Measurements from ENCODE around the gene PRADC1. TPM values are rescaled to one million over a fixed set of nuclear protein-coding genes. Genes with fewer than 3 reads are reported as not detected.

PRADC1 gene
- total RNA-seq, 1 donor from 2014 or later = 11.4 TPM

- Mint-ChIP-seq H3K4me3 (ENCODE audit: low read depth) (no peak overlapping the region), H3K9me3 (no peaks in the 10 kb centered on the region), H3K4me1 (ENCODE audit: low read depth) (no peaks in the 10 kb centered on the region), H3K36me3 (ENCODE audit: low read depth) (peaks cover 39% of the 10 kb centered on the region), H3K27me3 (ENCODE audit: low read depth) (no peaks in the 10 kb centered on the region), H3K27ac (no peak overlapping the region)
- intact Hi-C loops (cut with micrococcal nuclease) = no loop called here
- no peak for DNase-seq (ENCODE audit: low spot score)
These were observed 23.0 kb upstream of the PRADC1 start for GRCh38 chr2:73255907-73256617.

- H3K36me3 Mint-ChIP-seq (ENCODE audit: low read depth) = peaks cover 49% of the 10 kb centered on the region
- no peak for DNase-seq (ENCODE audit: low spot score)
- H3K4me3 Mint-ChIP-seq (ENCODE audit: low read depth) = no peak overlapping the region
- H3K9me3 Mint-ChIP-seq = no peaks in the 10 kb centered on the region
- no peaks in the 10 kb centered on the region for H3K27me3 Mint-ChIP-seq (ENCODE audit: low read depth)
- intact Hi-C loops (cut with micrococcal nuclease) = no loop called here
- no peaks in the 10 kb centered on the region for H3K4me1 Mint-ChIP-seq (ENCODE audit: low read depth)
- no peak overlapping the region for H3K27ac Mint-ChIP-seq
These were observed 22.1 kb upstream of the PRADC1 start for GRCh38 chr2:73255007-73255644.

- intact Hi-C loops (cut with micrococcal nuclease) = no loop called here
- H3K27ac Mint-ChIP-seq = no peak overlapping the region
These were observed 21.4 kb upstream of the PRADC1 start for GRCh38 chr2:73254343-73255006.

GRCh38 chr2:73253901-73254300 is 20.9 kb upstream of the PRADC1 start:
- H3K4me3 Mint-ChIP-seq (ENCODE audit: low read depth) = no peak overlapping the region
- no peaks in the 10 kb centered on the region for H3K9me3 Mint-ChIP-seq
- no peak overlapping the region for H3K27ac Mint-ChIP-seq
- H3K27me3 Mint-ChIP-seq (ENCODE audit: low read depth) = no peaks in the 10 kb centered on the region
- DNase-seq (ENCODE audit: low spot score) = no peak
- peaks cover 54% of the 10 kb centered on the region for H3K36me3 Mint-ChIP-seq (ENCODE audit: low read depth)
- no peaks in the 10 kb centered on the region for H3K4me1 Mint-ChIP-seq (ENCODE audit: low read depth)
- intact Hi-C loops (cut with micrococcal nuclease) = no loop called here

More at GRCh38 chr2:73254343-73255006, 21.4 kb upstream of the PRADC1 start:
- no peak for DNase-seq (ENCODE audit: low spot score)
- Mint-ChIP-seq H3K4me1 (ENCODE audit: low read depth) (no peaks in the 10 kb centered on the region), H3K4me3 (ENCODE audit: low read depth) (no peak overlapping the region), H3K27me3 (ENCODE audit: low read depth) (no peaks in the 10 kb centered on the region), H3K36me3 (ENCODE audit: low read depth) (peaks cover 52% of the 10 kb centered on the region), H3K9me3 (no peaks in the 10 kb centered on the region)

- Mint-ChIP-seq H3K27me3 (ENCODE audit: low read depth) (no peaks in the 10 kb centered on the region), H3K4me3 (ENCODE audit: low read depth) (no peak overlapping the region), H3K27ac (no peak overlapping the region), H3K9me3 (no peaks in the 10 kb centered on the region), H3K4me1 (ENCODE audit: low read depth) (no peaks in the 10 kb centered on the region), H3K36me3 (ENCODE audit: low read depth) (peaks cover 59% of the 10 kb centered on the region)
- intact Hi-C loops (cut with micrococcal nuclease) = no loop called here
- DNase-seq (ENCODE audit: low spot score) = no peak
These were observed 20.4 kb upstream of the PRADC1 start for GRCh38 chr2:73253400-73253799.

- DNase-seq (ENCODE audit: low spot score) = no peak
- intact Hi-C loops (cut with micrococcal nuclease) = no loop called here
- H3K27me3 Mint-ChIP-seq (ENCODE audit: low read depth) = no peaks in the 10 kb centered on the region
- no peak overlapping the region for H3K27ac Mint-ChIP-seq
- no peak overlapping the region for H3K4me3 Mint-ChIP-seq (ENCODE audit: low read depth)
- H3K36me3 Mint-ChIP-seq (ENCODE audit: low read depth) = peaks cover 67% of the 10 kb centered on the region
- H3K9me3 Mint-ChIP-seq = no peaks in the 10 kb centered on the region
- H3K4me1 Mint-ChIP-seq (ENCODE audit: low read depth) = no peaks in the 10 kb centered on the region
These were observed 19.4 kb upstream of the PRADC1 start for GRCh38 chr2:73252238-73253027.

- H3K9me3 Mint-ChIP-seq = no peaks in the 10 kb centered on the region
- H3K36me3 Mint-ChIP-seq (ENCODE audit: low read depth) = peaks cover 80% of the 10 kb centered on the region
- DNase-seq (ENCODE audit: low spot score) = no peak
- no peaks in the 10 kb centered on the region for H3K27me3 Mint-ChIP-seq (ENCODE audit: low read depth)
- no peak overlapping the region for H3K4me3 Mint-ChIP-seq (ENCODE audit: low read depth)
- no peak overlapping the region for H3K27ac Mint-ChIP-seq
- H3K4me1 Mint-ChIP-seq (ENCODE audit: low read depth) = peaks cover 7% of the 10 kb centered on the region
- intact Hi-C loops (cut with micrococcal nuclease) = no loop called here
These were observed 18.1 kb upstream of the PRADC1 start for GRCh38 chr2:73250872-73251846.

- peaks cover 88% of the 10 kb centered on the region for H3K36me3 Mint-ChIP-seq (ENCODE audit: low read depth)
- no peak overlapping the region for H3K27ac Mint-ChIP-seq
- no peaks in the 10 kb centered on the region for H3K9me3 Mint-ChIP-seq
- H3K4me1 Mint-ChIP-seq (ENCODE audit: low read depth) = peaks cover 9% of the 10 kb centered on the region
- no peak overlapping the region for H3K4me3 Mint-ChIP-seq (ENCODE audit: low read depth)
- no peaks in the 10 kb centered on the region for H3K27me3 Mint-ChIP-seq (ENCODE audit: low read depth)
- DNase-seq (ENCODE audit: low spot score) = no peak
- intact Hi-C loops (cut with micrococcal nuclease) = no loop called here
These were observed 16.6 kb upstream of the PRADC1 start for GRCh38 chr2:73249636-73250035.

- intact Hi-C loops (cut with micrococcal nuclease) = no loop called here
- Mint-ChIP-seq H3K9me3 (no peaks in the 10 kb centered on the region), H3K27me3 (ENCODE audit: low read depth) (no peaks in the 10 kb centered on the region), H3K27ac (no peak overlapping the region), H3K4me3 (ENCODE audit: low read depth) (no peak overlapping the region), H3K4me1 (ENCODE audit: low read depth) (peaks cover 17% of the 10 kb centered on the region), H3K36me3 (ENCODE audit: low read depth) (peaks cover 83% of the 10 kb centered on the region)
- DNase-seq (ENCODE audit: low spot score) = no peak
These were observed 13.8 kb upstream of the PRADC1 start for GRCh38 chr2:73246850-73247249.

GRCh38 chr2:73244580-73244979 is 11.5 kb upstream of the PRADC1 start:
- no peaks in the 10 kb centered on the region for H3K27me3 Mint-ChIP-seq (ENCODE audit: low read depth)
- DNase-seq (ENCODE audit: low spot score) = no peak
- no peak overlapping the region for H3K4me3 Mint-ChIP-seq (ENCODE audit: low read depth)
- no peaks in the 10 kb centered on the region for H3K9me3 Mint-ChIP-seq
- peaks cover 17% of the 10 kb centered on the region for H3K4me1 Mint-ChIP-seq (ENCODE audit: low read depth)
- peaks cover 77% of the 10 kb centered on the region for H3K36me3 Mint-ChIP-seq (ENCODE audit: low read depth)
- H3K27ac Mint-ChIP-seq = no peak overlapping the region
- intact Hi-C loops (cut with micrococcal nuclease) = no loop called here

GRCh38 chr2:73243884-73244570 is 11.0 kb upstream of the PRADC1 start:
- Mint-ChIP-seq H3K4me3 (ENCODE audit: low read depth) (no peak overlapping the region), H3K9me3 (no peaks in the 10 kb centered on the region), H3K4me1 (ENCODE audit: low read depth) (peaks cover 17% of the 10 kb centered on the region), H3K36me3 (ENCODE audit: low read depth) (peaks cover 76% of the 10 kb centered on the region), H3K27ac (no peak overlapping the region), H3K27me3 (ENCODE audit: low read depth) (no peaks in the 10 kb centered on the region)
- DNase-seq (ENCODE audit: low spot score) = no peak
- intact Hi-C loops (cut with micrococcal nuclease) = no loop called here

Measured in activated T-helper 2 cell treated with anti-CD3 and anti-CD28 coated beads, Interferon-gamma antibody, Interleukin-2, Interleukin-4, amounts not matched to agents 10 μg/mL and 5 μg/mL and 100 μg/mL, durations not matched to agents 14 hours and 24 hours and 36 hours (primary cell).